COLO668 (cell line): ENCODE measurements around the gene BRME1.

ENCODE experiments used
- DNase-seq: peaks from one replicate; lab custom pipeline; 2025; ENCODE audit not compliant: unreplicated experiment; lab: John Stamatoyannopoulos, UW

BRME1 gene

GRCh38 chr19:13888281-13888680 is 17.6 kb downstream of the BRME1 start:
- no peak for DNase-seq

GRCh38 chr19:13887517-13887916 is 18.4 kb downstream of the BRME1 start:
- no peak for DNase-seq

- DNase-seq: no peak
Observed at GRCh38 chr19:13887018-13887436, 18.9 kb downstream of the BRME1 start.

GRCh38 chr19:13885826-13886365 is 20.0 kb downstream of the BRME1 start:
- DNase-seq: no peak

DNA sequence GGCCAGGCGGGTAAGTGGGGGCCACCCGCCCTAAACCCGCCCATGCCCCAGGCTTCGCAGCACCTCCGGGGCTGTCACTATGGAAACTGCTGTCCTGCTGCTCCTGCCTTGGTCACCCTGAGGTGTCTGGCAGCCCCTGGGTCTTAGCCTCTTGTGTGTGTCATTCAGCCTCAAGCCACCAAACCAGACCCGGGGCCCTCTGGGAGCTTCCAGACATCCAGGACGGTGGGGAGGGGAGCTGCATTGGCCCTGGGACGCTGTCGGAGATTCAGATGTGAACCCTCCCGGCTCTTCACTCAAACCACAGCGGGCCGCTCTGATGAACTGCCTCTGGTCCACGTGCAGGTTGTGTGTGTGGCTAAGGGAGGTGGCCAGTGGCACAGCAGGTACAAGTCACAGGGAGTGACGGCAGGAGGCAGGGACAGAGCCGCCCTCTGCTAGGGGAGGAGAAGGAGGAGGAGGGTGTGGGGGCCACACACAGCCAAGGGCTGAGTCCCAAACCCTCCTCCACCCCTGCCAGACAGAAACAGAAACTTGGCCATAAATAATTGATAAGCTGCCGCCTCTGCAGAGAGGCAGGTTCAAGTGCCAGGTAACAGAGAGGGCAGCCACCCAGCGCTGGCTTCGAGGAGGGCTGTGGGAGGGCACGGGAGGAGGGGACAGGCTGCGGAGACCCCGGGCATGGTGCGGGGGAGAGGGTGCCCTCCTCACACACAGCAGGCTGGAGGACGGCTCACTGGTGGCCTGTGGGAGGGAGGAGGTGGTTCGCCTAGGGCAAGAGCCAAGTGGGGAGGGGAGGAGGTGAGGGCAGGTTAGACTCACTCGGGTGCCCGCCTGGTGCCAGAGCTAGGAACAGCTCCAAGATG is 21.0 kb downstream of the BRME1 start:
- peak; percentile 70 for DNase-seq

GRCh38 chr19:13883516-13884064 is 22.3 kb downstream of the BRME1 start:
- no peak for DNase-seq

- no peak for DNase-seq
Observed at GRCh38 chr19:13882836-13883235, 23.1 kb downstream of the BRME1 start.

DNA sequence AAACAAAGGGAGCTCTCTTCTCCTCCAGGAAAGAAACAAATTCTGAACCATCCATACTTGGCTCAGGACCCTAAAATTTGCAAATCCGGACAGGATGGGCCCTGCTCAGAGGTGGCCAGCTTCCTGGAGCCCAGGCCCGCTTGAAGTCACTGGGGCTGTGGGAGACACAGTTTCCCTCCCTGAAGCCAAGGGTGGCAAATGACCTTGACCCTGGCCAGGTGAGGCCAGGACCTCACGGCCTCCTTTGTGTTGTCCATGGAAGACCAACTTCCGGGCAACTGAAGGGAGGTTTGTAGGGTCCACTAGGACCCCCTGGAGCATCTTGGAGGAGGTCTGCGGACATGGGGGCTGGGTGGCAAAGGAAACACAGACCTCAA is 23.5 kb downstream of the BRME1 start:
- DNase-seq: no peak

GRCh38 chr19:13881692-13882418 is 24.1 kb downstream of the BRME1 start:
- DNase-seq: no peak

GRCh38 chr19:13881251-13881691 is 24.6 kb downstream of the BRME1 start:
- DNase-seq: no peak

DNA sequence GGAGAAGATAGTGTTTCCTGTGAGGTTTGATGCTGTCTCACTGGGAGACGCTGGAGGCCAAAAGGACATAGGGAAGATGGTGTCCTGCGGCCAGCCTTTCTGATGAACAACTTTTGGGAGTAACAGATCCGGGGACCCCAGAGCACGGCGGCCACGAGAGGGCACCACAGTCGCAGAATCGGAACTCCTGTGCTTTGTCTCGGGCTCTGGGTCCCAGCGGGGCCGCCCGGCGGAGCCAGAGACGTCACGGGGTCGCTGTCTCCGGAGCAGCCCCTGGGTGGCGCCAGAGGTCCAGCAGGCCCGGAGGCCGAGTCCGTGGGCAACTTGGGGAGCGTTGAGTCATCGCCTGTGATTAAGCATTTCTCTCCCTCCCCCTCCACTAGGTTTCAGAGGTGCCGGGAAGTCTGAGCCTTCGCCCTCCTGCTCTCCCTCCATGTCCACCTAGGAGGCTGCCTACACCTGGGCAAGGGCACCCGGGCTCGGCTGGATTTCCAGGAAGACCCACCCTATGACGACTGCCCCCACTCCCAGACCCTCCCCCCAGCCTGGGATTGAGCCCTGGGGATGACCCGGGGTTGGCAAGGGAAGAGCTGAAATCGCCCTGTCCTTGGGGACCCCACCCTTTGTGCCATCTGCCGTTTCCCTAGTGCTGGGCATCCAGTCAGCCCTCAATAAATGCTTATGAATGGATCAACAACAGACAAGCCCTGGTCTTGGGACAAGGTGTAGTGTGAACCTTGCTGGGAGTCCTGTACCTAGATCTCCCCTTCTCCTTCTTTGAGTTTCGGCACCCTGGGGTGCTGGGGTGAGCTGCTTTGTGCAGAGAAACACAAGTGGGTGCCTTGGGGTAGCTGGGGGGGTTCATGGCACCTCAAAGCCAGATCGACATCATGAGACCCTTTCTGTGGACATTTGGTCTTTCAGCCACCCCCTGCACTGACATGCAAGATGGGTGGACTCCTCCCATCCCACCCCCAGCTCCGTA is 25.6 kb downstream of the BRME1 start:
- peak; percentile 94 for DNase-seq

GRCh38 chr19:13877303-13877702 is 28.6 kb downstream of the BRME1 start:
- DNase-seq: no peak

DNA sequence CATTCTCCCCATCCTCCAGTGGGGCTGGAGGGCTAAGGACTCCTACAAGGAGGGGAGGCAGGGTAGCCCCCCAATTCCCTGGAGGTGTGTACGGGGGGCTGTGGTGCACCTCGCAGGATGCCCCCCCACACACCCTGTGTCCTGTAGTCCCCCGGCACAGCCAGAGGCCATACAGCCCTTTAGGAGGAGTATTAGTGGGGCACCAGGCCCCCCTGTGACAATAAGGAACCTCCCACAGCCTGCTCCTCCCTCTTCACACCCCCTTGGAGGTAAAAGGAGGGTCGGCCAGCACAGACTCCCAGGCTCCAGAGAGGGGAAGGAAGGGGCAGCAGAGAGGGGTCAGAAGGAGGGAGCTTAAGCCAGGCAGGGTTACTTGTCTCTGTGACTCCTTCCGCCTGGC is 29.1 kb downstream of the BRME1 start, which contains the start of gene NANOS3:
TSS of gene NANOS3 (plus strand) at position 301 of the 400 bp plus-strand sequence. CDS start 115 bp downstream, outside the sequence.
- no peak for DNase-seq

DNA sequence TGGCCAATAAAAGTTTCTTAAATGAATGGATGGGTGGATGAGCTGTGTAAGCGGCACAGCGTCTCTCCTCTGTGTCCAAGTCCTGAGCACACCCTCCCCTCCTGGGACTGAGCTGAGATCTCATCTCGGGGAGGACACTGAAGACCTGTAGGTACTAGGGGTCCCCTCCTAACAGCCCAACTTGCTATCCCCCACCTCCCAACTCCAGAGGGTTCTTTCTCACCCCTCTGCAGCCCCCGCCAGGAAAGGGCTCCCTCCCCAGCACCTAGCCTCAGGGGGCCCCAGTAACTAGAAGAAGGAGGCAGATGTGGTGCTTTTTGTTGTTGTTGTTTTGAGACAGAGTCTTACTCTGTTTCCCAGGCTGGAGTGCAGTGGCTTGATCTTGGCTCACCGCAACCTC is 30.1 kb downstream of the BRME1 start:
- no peak for DNase-seq

DNA sequence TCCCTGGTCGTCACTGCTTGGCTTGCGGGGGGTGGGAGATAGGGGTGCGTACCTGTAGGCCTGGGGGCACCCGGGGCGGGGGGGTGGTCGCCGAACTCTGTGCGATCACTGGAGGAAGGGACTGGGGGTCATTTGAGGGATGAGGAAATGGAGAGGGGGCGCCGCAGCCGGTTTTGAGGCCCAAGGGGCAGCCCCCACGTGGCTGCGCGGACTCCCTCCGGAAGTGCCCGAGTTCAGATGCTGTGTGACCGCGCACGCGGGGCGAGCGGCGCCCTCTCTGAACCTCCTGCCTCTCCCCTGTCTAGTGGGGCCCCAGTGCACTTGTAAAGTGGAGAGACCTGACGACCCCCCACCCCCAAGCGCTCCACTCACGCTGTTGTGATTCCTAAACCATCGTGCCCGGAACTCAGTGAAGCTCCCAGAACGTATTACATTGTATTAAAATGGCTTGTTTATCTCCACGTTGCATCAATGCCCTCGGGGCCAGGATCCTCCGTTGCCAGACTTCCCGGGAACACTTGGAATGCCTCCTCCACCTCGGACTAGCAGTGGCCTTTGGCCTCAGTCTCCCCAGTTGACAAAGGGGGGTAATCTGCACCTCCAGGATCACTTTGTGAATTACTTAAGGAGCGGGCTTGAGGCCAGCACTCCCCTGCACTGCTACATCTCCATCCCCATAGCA is 31.9 kb downstream of the BRME1 start:
- no peak for DNase-seq

DNA sequence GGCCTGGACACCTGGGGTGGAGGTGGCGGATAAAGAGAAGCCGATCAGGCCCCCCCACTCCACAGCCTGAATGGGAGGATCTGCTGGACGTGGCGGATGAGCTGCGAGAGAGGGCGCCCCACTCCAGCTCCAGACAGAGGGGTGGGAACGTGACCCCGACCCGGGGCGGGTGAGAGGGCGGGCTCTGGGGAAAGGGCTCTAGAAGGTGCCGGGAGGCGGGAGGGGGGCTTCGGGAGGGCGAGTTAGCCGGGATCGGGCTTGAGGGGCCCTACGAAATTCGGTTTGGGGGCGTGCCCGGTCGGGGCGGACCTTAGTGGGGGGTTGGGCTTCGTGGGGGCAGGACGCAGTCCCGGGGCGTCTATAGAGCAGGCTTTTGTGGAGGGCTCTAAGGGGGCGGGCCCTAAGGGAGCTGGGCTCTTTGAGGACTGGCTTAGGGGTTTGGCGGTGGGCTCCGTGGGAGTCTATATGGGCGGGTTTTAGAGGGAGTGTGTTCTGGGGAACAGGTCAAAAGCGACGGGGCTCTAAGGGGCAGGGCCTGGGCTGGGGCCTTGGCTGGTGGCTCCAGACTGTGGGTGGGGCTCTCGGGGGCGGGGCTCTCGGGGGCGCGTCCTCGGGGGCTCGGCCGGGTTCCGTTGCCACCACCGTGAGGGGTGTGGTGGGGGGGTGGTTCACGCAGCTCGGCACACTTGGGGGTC is 33.1 kb downstream of the BRME1 start:
- no peak for DNase-seq

DNA sequence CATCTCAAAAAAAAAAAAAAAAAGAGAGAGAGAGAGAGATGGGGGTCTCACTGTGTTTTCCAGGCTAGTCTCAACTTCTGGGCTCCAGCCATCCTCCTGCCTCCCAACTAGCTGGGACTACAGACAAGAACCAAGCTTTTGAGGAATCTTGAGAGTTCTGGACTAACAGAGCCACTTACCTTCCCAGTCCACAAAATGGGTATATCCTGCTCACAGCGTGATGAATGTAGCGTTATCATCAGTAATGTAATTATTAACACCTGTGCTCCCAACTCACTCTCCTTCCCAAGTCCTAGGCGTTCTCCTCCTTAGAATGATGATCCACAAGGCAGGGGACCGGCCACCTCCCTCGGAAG is 33.6 kb downstream of the BRME1 start:
- DNase-seq: no peak

GRCh38 chr19:13870873-13871272 is 35.0 kb downstream of the BRME1 start:
- DNase-seq: no peak

DNA sequence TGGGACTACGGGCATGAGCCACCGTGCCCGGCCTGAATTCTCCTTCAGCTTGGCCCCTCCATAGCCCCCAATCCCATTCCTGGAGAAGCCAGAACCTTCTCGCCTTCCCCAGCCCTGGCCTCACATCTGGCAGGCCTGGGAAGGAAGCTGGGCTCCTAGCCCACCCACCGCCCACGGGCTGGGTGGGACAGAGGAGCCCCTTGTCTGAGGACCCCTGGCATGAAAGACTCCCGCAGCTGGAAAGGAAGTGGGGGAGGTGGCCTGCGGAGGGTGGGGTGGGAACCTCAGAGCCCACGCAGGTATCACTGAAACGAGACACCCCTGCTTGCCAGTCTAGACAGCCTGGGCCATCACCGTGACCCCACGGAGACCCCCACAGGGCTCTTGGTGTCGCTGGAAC is 36.6 kb downstream of the BRME1 start:
- no peak for DNase-seq
